HL-60/S4 (cell line): Measurements from ENCODE around the gene COL4A2.

Experiments
- in situ Hi-C: fragments of 300-500 bp; cut with MboI; formaldehyde crosslinking; loops from 2 replicates; pipeline ENCODE4 v1.14.3; 2022; ENCODE audit warnings: low sequenced_read_pairs

The COL4A2 gene

DNA sequence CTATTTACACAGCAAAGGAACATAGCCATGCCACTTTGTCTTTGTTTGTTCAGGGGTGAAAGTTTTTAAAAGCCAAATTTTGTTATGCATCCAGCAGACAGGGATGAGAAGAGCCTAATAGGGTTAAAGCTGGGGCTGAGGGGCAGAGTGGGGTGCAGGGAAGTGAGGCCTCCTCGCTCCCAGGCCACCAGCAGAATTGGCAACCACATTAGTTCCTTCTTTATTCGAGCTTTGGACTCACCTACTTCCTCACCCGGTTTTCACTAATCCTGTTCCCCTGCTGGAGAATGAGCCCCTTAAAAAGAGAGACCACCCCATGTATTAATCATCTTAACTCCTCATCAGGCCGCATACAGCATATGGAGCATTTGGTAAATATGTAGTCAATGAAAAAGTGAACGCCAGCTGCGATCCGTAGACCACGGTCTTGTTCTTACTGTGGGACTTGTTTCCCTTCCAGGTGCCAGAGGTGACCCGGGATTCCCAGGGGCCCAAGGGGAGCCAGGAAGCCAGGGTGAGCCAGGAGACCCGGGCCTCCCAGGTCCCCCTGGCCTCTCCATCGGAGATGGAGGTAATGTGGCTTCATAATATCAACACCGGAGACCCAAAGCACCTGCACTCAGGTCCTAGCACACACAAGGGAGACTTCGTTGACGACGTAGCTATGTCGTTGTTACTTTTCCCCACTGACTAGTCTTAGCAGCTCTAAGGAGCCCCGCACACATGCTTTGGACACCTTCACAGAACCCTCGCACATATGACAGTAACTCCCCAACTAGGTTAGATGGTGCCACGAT, 142.3 kb downstream of the COL4A2 start:
- in situ Hi-C loops = loop anchor here (25.0 kb wide), 1 partner anchor 388 kb away; no protein-coding TSS in a partner anchor

DNA sequence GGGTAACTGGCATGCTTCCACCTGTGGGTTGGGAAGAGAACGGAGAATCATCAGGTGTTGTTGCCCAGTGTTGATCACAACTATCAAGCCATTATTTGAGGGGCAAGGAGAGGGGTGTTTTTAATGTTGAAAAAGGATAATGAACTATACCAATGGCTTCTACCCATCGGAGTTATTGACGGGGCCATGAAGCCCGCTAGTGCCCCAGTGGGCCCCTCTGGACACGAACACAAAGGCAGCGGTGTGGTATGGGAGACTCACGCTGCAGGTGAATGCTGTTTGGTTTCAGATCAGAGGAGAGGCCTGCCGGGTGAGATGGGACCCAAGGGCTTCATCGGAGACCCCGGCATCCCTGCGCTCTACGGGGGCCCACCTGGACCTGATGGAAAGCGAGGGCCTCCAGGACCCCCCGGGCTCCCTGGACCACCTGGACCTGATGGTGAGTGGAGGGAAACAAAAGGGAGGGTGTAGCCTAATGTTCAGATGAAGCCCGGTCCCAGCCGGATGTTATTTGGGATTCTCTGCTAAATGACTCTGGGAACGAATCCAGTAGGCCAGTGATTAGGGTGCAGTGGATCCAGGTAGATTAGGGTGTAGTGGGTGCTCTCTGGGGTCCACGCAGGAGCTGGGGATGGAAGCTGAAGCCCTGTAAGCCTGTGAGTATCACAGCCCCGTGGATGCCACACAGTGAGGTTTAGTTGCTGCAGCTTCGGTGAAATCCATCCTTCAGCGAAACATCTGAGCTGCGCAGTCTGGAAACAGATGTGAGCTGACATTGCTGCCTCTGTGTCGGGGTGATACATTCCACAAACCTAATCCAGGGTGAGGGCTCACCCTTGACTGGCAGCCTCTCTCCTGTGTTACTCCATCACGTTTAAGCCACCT, 143.2 kb downstream of the COL4A2 start:
- in situ Hi-C loops = loop anchor here (25.0 kb wide), 1 partner anchor 387 kb away; no protein-coding TSS in a partner anchor

GRCh38 chr13:110450941-110451730, 144.1 kb downstream of the COL4A2 start:
- in situ Hi-C loops = loop anchor here (25.0 kb wide), 1 partner anchor 386 kb away; no protein-coding TSS in a partner anchor

DNA sequence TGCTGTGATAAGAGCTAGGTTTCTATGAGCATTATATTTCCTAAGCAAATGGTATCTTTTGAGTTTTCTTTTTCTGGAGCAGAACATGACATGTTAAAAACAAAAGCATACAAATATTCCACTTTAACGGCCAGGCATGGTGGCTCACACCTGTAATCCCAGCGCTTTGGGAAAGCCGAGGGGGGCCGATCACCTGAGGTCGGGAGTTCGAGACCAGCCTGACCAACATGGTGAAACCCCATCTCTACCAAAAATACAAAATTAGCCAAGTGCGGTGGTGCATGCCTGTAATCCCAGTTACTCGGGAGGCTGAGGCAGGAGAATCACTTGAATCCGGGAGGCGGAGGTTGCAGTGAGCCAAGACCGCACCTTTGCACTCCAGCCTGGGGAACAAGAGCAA, 146.0 kb downstream of the COL4A2 start:
- in situ Hi-C loops = loop anchor here (25.0 kb wide), 1 partner anchor 384 kb away; no protein-coding TSS in a partner anchor

DNA sequence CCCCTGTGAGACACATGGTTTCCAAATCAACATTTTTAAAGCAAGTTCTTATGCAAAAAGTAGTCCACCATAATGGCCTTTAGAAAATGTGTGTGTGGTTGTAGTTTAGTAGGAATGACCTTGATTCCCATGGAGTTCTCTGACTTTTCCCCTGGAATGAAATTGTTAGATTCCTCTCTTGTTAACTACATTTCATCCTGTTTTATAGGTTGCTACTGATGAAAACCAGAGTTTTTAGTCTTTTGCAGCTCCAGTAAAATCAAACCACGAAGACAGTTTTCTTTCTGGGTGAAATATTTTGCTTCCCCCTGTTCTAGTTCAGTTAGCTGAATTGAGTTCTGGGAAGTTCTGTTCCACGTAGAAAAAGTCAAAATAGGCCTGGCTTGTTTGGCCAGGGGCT, 146.7 kb downstream of the COL4A2 start:
- in situ Hi-C loops = loop anchor here (25.0 kb wide), 1 partner anchor 384 kb away; no protein-coding TSS in a partner anchor

DNA sequence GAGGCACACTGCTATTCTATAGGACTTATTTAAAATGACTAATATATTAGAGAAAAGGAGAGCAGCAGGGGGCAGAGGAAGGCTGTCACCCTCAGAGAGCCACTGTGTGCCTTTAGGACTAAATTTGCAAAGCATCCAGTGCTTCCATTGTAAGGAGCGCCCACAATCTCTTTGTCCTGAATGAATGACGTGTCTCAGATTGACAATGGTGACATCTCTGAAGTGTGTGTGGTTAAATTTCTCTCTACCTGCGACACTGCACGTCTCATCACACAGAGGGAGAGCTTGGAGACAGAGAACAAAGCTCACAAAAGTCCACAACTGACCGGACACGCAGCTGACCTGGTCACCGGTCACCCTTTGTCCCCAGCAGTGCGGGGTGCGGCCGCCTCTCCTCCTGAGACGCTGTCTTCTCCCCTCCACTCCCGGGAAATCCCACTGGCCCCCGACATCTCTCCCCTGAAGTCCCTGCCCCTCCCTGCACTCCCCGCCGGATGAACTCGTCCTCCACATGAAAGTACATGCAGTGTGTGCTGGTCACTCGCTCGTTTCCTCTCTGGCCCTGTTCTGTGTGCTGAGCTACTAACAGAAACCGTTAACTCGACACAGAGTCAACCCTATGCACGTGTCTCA, 147.3 kb downstream of the COL4A2 start:
- in situ Hi-C loops = loop anchor here (25.0 kb wide), 1 partner anchor 383 kb away; no protein-coding TSS in a partner anchor

DNA sequence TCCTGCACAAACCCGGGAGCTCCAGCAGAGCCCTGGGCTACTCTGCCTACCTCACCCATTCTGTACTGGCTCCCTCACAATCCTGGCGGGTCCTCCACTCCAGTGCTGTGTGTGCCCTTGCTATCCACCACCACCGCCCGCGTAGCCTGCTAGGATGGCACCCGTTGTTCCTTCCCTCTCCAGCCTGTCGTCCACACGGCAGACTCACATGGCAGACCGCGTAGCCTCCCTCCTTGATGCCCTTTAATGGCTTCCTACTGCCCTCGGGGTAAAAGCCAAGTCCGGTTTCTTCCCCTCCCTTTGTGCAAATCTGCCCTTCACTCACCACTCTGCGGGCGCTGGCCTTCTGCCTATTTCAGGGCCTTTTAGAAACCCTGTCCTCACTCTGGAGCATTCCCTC, 147.9 kb downstream of the COL4A2 start:
- in situ Hi-C loops = loop anchor here (25.0 kb wide), 1 partner anchor 382 kb away; no protein-coding TSS in a partner anchor

GRCh38 chr13:110455444-110455843, 148.4 kb downstream of the COL4A2 start:
- in situ Hi-C loops = loop anchor here (25.0 kb wide), 1 partner anchor 382 kb away; no protein-coding TSS in a partner anchor

- in situ Hi-C loops = loop anchor here (25.0 kb wide), 1 partner anchor 381 kb away; no protein-coding TSS in a partner anchor
Observed at GRCh38 chr13:110455941-110456340, 148.9 kb downstream of the COL4A2 start.

DNA sequence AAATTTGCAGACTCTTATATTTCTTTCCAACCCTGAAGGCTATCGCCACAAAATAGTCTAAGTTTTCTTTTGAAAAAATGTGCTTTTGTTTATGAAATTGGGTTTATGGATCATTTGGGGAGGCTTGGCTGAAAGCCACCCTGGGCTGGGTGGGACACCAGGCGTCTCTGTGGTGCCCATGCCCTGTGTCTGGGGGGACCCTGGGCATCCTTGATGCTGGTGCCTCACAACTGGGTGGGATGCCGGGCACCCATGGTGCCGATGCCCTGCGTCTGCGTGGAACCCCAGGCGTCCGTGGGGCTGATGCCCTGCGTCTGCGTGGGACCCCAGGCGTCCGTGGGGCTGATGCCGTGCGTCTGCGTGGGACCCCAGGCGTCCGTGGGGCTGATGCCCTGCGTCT, 149.5 kb downstream of the COL4A2 start:
- in situ Hi-C loops = loop anchor here (25.0 kb wide), 1 partner anchor 381 kb away; no protein-coding TSS in a partner anchor

DNA sequence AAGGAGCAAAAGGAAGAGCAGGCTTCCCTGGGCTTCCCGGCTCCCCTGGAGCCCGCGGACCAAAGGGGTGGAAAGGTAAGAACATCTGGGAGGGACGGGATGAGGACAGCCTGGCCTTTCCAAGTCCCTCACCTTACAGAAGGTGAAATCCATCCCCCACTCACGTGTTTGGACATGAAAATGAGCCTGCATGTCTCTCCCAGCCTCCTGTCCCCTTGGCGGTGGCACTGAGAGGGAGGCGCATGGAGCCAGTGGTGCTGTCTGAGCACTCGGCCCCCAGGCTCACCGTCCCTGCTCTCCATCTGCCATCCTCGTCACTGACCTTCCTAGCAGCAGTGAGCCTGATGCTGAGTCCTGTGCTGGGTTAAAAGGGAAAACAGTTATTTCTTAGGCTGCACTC, 150.3 kb downstream of the COL4A2 start:
- in situ Hi-C loops = loop anchor here (25.0 kb wide), 1 partner anchor 380 kb away; no protein-coding TSS in a partner anchor

DNA sequence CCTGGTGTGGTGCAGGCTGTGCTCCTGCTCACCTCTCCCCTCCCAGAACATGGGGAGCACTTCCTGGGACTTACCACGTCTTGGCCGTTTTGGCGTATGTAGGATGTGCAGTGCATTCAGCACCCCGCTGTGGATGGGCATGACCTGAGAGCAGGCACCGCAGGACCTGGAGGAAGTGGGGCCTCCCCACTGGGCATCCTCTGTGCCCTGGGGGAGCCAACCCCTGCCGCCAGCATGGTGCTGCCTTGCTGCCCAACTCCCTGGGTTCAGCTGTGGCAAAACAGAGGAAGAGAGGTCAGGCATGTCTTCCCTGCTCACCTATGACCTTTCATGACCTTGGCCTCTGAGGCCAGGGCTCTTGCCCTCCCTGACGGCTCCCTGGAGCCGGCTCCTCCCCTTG, 150.9 kb downstream of the COL4A2 start:
- in situ Hi-C loops = loop anchor here (25.0 kb wide), 1 partner anchor 379 kb away; no protein-coding TSS in a partner anchor

- in situ Hi-C loops = loop anchor here (25.0 kb wide), 1 partner anchor 379 kb away; no protein-coding TSS in a partner anchor
Observed at GRCh38 chr13:110458594-110459365, 151.7 kb downstream of the COL4A2 start.

GRCh38 chr13:110462091-110462490, 155.0 kb downstream of the COL4A2 start:
- in situ Hi-C loops = loop anchor here (25.0 kb wide), 1 partner anchor 375 kb away; no protein-coding TSS in a partner anchor

GRCh38 chr13:110463156-110463555, 156.1 kb downstream of the COL4A2 start:
- in situ Hi-C loops = loop anchor here (25.0 kb wide), 1 partner anchor 374 kb away; no protein-coding TSS in a partner anchor

GRCh38 chr13:110463871-110464510, 156.9 kb downstream of the COL4A2 start:
- in situ Hi-C loops = loop anchor here (25.0 kb wide), 1 partner anchor 373 kb away; no protein-coding TSS in a partner anchor

GRCh38 chr13:110464556-110465333, 157.7 kb downstream of the COL4A2 start:
- in situ Hi-C loops = loop anchor here (25.0 kb wide), 1 partner anchor 373 kb away; no protein-coding TSS in a partner anchor
